HG03575 (cell line): ENCODE results near the gene IFI16.
"Not testable (repeated sequence)": the region's sequence is repeated elsewhere in the genome, so short reads cannot be mapped to it uniquely, and the experiment has no call there.

Experiments used
- ATAC-seq: cut with Tn5 transposase; IDR thresholded peaks from one replicate; pipeline ENCODE4 v1.9.1; 2021; ENCODE audit not compliant: unreplicated experiment, insufficient number of reproducible peaks, low FRiP score; ENCODE audit errors: extremely low read depth

IFI16 gene

GRCh38 chr1:159005676-159006075 lies 4.0 kb upstream of the IFI16 start:
- ATAC-seq = no peak

- not testable (repeated sequence) for ATAC-seq
These were observed 3.4 kb upstream of the IFI16 start for GRCh38 chr1:159006210-159006807.

GRCh38 chr1:159007726-159008125 lies 2.0 kb upstream of the IFI16 start:
- no peak for ATAC-seq

- ATAC-seq = peak; percentile 64
These were observed 941 bp upstream of the IFI16 start for GRCh38 chr1:159008744-159009188.

GRCh38 chr1:159009287-159009686 lies 420 bp upstream of the IFI16 start:
- no peak for ATAC-seq

- ATAC-seq = no peak
These were observed 684 bp downstream of the IFI16 start for GRCh38 chr1:159010391-159010790.

- not testable (repeated sequence) for ATAC-seq
These were observed 1.3 kb downstream of the IFI16 start for GRCh38 chr1:159011001-159011400.

- ATAC-seq = no peak
These were observed 2.0 kb downstream of the IFI16 start for GRCh38 chr1:159011751-159012150.

- no peak for ATAC-seq
These were observed 2.8 kb downstream of the IFI16 start for GRCh38 chr1:159012495-159012894.

- no peak for ATAC-seq
These were observed 4.4 kb downstream of the IFI16 start for GRCh38 chr1:159014003-159014571.

- ATAC-seq = no peak
These were observed 5.1 kb downstream of the IFI16 start for GRCh38 chr1:159014851-159015250.

- peak; percentile 94 for ATAC-seq
These were observed 5.8 kb downstream of the IFI16 start for GRCh38 chr1:159015440-159015909.

GRCh38 chr1:159023723-159024122 lies 14.0 kb downstream of the IFI16 start:
- no peak for ATAC-seq

GRCh38 chr1:159025043-159025442 lies 15.3 kb downstream of the IFI16 start:
- no peak for ATAC-seq

- ATAC-seq = not testable (repeated sequence)
These were observed 17.1 kb downstream of the IFI16 start for GRCh38 chr1:159026841-159027240.

GRCh38 chr1:159030311-159030710 lies 20.6 kb downstream of the IFI16 start:
- no peak for ATAC-seq

- ATAC-seq = no peak
These were observed 21.3 kb downstream of the IFI16 start for GRCh38 chr1:159030877-159031447.

- ATAC-seq = no peak
These were observed 30.5 kb downstream of the IFI16 start for GRCh38 chr1:159040206-159040605.

GRCh38 chr1:159040893-159041724 lies 31.4 kb downstream of the IFI16 start:
- ATAC-seq = no peak

- ATAC-seq = not testable (repeated sequence)
These were observed 36.8 kb downstream of the IFI16 start for GRCh38 chr1:159046486-159046885.
